Tibial artery (tissue), 4 donors: ENCODE measurements around the gene ZNF276.

ENCODE experiments used
- DNase-seq, 2 donors: peaks; one replicate each; pipeline ENCODE4 v3.0.0-alpha.2; 2019
- H3K27ac ChIP-seq, 2 donors: fragments of 200-600 bp; sonication (generic) in 1 of 2; 1 replicate in 1 of 2; 2 replicates in 1 of 2; pipeline ENCODE4 v1.5.1; 2018 to 2019; ENCODE audit warnings: mild to moderate bottlenecking in 1 of 2
- H3K27me3 ChIP-seq, 2 donors: fragments of 200-600 bp; sonication (generic) in 1 of 2; one replicate each; pipeline versions ENCODE4 v1.5.1 to v1.6.0; 2016 to 2019
- H3K36me3 ChIP-seq, 3 donors: fragments of 200-600 bp; sonication (generic) in 2 of 3; one replicate each; pipeline ENCODE4 v1.5.1; 2016 to 2019; ENCODE audit warnings: mild to moderate bottlenecking in 2 of 3
- H3K4me1 ChIP-seq, 4 donors: fragments of 200-600 bp; sonication (generic) in 2 of 4; 1 replicate in 3 of 4; 2 replicates in 1 of 4; pipeline ENCODE4 v1.5.1; 2016 to 2019
- H3K4me3 ChIP-seq, 2 donors: fragments of 200-600 bp; sonication (generic) in 1 of 2; 1 replicate in 1 of 2; 2 replicates in 1 of 2; pipeline ENCODE4 v1.5.1; 2018 to 2019; ENCODE audit warnings: mild to moderate bottlenecking in 2 of 2
- H3K9me3 ChIP-seq, 3 donors: fragments of 200-600 bp; sonication (generic) in 1 of 3; one replicate each; pipeline ENCODE4 v1.5.1; 2016 to 2019
- CTCF ChIP-seq, 2 experiments: fragments of 200-600 bp in 1 of 2; fragments of 450-650 bp in 1 of 2; IDR thresholded peaks; one replicate each; pipeline ENCODE4 v1.5.1; 2017 to 2019; ENCODE audit warnings: antibody characterized with exemption in 2 of 2, mild to moderate bottlenecking in 1 of 2, moderate library complexity in 1 of 2
- intact Hi-C: fragments of 100-400 bp; cut with DNase I; formaldehyde crosslinking; loops from one replicate; pipeline ENCODE4 v1.15.0; 2023; ENCODE audit warnings: low total_unique reads

The ZNF276 gene

DNA sequence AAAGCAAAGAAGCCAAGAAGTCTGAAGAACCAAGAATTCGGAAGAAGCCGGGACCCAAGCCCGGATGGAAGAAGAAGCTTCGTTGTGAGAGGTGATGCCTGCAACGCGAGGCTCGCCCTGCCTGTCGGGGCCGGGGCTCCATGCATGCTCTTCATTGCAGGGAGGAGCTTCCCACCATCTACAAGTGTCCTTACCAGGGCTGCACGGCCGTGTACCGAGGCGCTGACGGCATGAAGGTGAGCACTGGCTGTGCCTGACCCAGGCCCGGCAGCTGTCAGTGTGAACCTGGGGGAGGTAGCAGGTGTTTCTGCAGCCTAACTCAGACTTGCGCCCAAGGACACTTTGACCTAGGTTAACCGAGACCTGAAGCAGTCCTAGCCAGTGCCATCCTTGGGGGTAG is 12.0 kb downstream of the ZNF276 start:
- Histone ChIP-seq H3K9me3 (no peaks in the 10 kb centered on the region), H3K4me3 (no peak overlapping the region), H3K36me3 (peaks cover 87 to 98% (median 95%) of the 10 kb centered on the region in 3 donors), H3K4me1 (no peaks in the 10 kb centered on the region), H3K27me3 (no peaks in the 10 kb centered on the region), H3K27ac (no peak overlapping the region)
- no peak for TF ChIP-seq CTCF (IDR thresholded peaks at IDR 0.05)
- no peak for DNase-seq
- intact Hi-C loops: no loop called here

- Histone ChIP-seq H3K4me3 (no peak overlapping the region), H3K36me3 (peaks cover 89 to 100% (median 98%) of the 10 kb centered on the region in 3 donors), H3K27ac (no peak overlapping the region), H3K27me3 (no peaks in the 10 kb centered on the region), H3K4me1 (no peaks in the 10 kb centered on the region), H3K9me3 (no peaks in the 10 kb centered on the region)
- TF ChIP-seq CTCF (IDR thresholded peaks at IDR 0.05): no peak
- intact Hi-C loops: no loop called here
- DNase-seq: no peak
Observed at GRCh38 chr16:89733792-89734191, 12.5 kb downstream of the ZNF276 start.

DNA sequence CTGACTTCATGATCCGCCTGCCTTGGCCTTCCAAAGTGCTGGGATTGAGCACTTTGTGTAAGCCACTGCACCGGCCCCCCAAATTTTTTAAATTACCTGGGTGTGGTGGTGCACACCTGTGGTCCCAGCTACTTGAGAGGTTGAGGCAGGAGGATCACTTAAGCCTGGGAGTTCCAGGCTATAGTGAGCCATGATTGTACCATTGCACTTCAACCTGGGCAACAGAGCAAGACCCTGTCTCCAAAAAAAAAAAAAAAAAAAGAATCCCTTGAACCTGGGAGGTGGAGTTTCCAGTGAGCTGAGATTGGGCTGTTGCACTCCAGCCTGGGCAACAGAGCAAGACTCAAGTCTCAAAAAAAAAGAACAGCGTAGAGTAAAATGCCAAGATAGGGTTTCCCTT is 15.2 kb downstream of the ZNF276 start:
- Histone ChIP-seq H3K36me3 (peaks cover 72 to 100% (median 89%) of the 10 kb centered on the region in 3 donors), H3K27ac (no peak overlapping the region), H3K4me3 (no peak overlapping the region), H3K27me3 (no peaks in the 10 kb centered on the region), H3K9me3 (no peaks in the 10 kb centered on the region), H3K4me1 (no peaks in the 10 kb centered on the region)
- TF ChIP-seq CTCF (IDR thresholded peaks at IDR 0.05): no peak
- DNase-seq: no peak
- intact Hi-C loops: no loop called here

GRCh38 chr16:89737341-89738071 is 16.2 kb downstream of the ZNF276 start:
- no peak overlapping the region for H3K4me3 ChIP-seq
- no peak overlapping the region for H3K27ac ChIP-seq
- DNase-seq: no peak
- intact Hi-C loops: no loop called here
- H3K36me3 ChIP-seq: peaks cover 64 to 90% (median 80%) of the 10 kb centered on the region in 3 donors
- TF ChIP-seq CTCF (IDR thresholded peaks at IDR 0.05): no peak
- H3K27me3 ChIP-seq: no peaks in the 10 kb centered on the region
- H3K9me3 ChIP-seq: no peaks in the 10 kb centered on the region
- no peaks in the 10 kb centered on the region for H3K4me1 ChIP-seq

GRCh38 chr16:89738072-89738377 is 16.7 kb downstream of the ZNF276 start:
- no peak for TF ChIP-seq CTCF (IDR thresholded peaks at IDR 0.05)
- peaks cover 62 to 85% (median 75%) of the 10 kb centered on the region in 3 donors for H3K36me3 ChIP-seq
- intact Hi-C loops: no loop called here
- H3K4me1 ChIP-seq: no peaks in the 10 kb centered on the region
- no peak for DNase-seq
- H3K9me3 ChIP-seq: no peaks in the 10 kb centered on the region
- no peak overlapping the region for H3K27ac ChIP-seq
- no peak overlapping the region for H3K4me3 ChIP-seq
- no peaks in the 10 kb centered on the region for H3K27me3 ChIP-seq
